Activated CD4-positive, CD25-positive, alpha-beta regulatory T cell (primary cell): Measurements from ENCODE around the gene ZKSCAN4.
A peak's percentile ranks its signal among the peaks of the same experiment; 100 is the strongest.

Experiments
- DNase-seq, 4 experiments: peaks; one replicate each; lab custom pipeline; 2025; lab: John Stamatoyannopoulos, UW

The ZKSCAN4 gene

GRCh38 chr6:28252009-28252975, at the start of gene ZKSCAN4:
Gene ZKSCAN4 (minus strand): TSS chr6:28252269. CDS start chr6:28251980, 289 bp downstream.
- peak; percentile 47 to 63 (median 58) for DNase-seq

GRCh38 chr6:28296520-28297060, 44.5 kb upstream of the ZKSCAN4 start:
- DNase-seq: no peak

GRCh38 chr6:28295326-28295725, 43.3 kb upstream of the ZKSCAN4 start:
- DNase-seq: no peak

GRCh38 chr6:28291573-28291972, 39.5 kb upstream of the ZKSCAN4 start:
- DNase-seq: no peak

GRCh38 chr6:28282926-28283325, 30.9 kb upstream of the ZKSCAN4 start:
- DNase-seq: no peak

GRCh38 chr6:28281288-28282064, 29.4 kb upstream of the ZKSCAN4 start, which contains the start of gene PGBD1:
Gene PGBD1 (plus strand): TSS chr6:28281572. CDS start chr6:28283814, 2,242 bp downstream.
- DNase-seq: peak in 2 of 4 experiments; percentile 22 to 28

GRCh38 chr6:28280595-28281287, 28.7 kb upstream of the ZKSCAN4 start:
- no peak for DNase-seq

GRCh38 chr6:28277746-28278145, 25.7 kb upstream of the ZKSCAN4 start:
- DNase-seq: no peak

GRCh38 chr6:28274888-28275287, 22.8 kb upstream of the ZKSCAN4 start:
- DNase-seq: no peak

GRCh38 chr6:28269492-28269891, 17.4 kb upstream of the ZKSCAN4 start:
- DNase-seq: no peak

GRCh38 chr6:28267695-28268059, 15.6 kb upstream of the ZKSCAN4 start:
- DNase-seq: no peak

GRCh38 chr6:28266962-28267694, 15.1 kb upstream of the ZKSCAN4 start, which contains the start of gene ZSCAN26:
Gene ZSCAN26 (plus strand): TSS chr6:28267143. CDS start chr6:28271920, 4,777 bp downstream.
- DNase-seq: peak; percentile 65 to 80 (median 72)

- no peak for DNase-seq
Observed at GRCh38 chr6:28266563-28266961, 14.5 kb upstream of the ZKSCAN4 start.

GRCh38 chr6:28264834-28265401, 12.8 kb upstream of the ZKSCAN4 start:
- no peak for DNase-seq

- DNase-seq: no peak
Observed at GRCh38 chr6:28263922-28264321, 11.9 kb upstream of the ZKSCAN4 start.

GRCh38 chr6:28258877-28259777, 7.1 kb upstream of the ZKSCAN4 start, which contains the start of gene NKAPL:
Gene NKAPL (plus strand): TSS chr6:28259297. CDS start chr6:28259372, 75 bp downstream.
- DNase-seq: peak in 3 of 4 experiments; percentile 7 to 13 (median 9)

- no peak for DNase-seq
Observed at GRCh38 chr6:28257042-28257441, 5.0 kb upstream of the ZKSCAN4 start.

GRCh38 chr6:28254121-28254519, 2.1 kb upstream of the ZKSCAN4 start:
- no peak for DNase-seq

- peak in 2 of 4 experiments; percentile 8 to 14 for DNase-seq
Observed at GRCh38 chr6:28251661-28252008, 434 bp downstream of the ZKSCAN4 start.
